ENCODE measurements around the gene AAMDC.

DNA sequence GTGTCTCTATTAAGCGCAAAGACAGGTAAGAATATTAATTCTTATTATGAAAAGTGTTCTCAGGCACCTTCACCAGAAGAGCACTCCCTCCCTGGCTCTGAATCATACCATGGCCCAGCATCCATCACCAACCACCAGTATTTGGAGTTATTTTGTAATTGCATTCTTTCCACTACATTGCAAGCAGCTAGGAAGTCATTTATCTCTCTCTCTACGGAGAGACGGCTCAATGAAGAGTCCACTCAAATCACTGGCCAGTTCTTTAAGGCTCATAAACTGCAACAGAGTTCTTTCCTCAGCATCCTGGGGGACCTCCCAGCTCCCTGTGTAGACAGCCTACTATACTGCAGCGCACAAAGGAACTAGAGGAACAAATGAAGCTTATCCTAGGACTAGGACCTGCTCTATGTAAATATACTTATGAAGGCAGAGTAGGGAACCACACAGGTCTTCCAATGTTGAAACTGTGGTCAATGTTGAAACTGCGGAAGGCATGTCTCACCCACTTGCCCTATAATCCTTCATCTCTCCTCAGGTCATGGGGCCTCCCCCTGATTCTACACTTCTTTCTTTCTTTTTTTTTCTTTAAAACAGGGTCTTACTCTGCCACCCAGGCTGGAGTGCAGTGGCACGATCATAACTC, 63.4 kb downstream of the AAMDC start:
- TF ChIP-seq POLR2A (IDR thresholded peaks at IDR 0.05), result no peak
- no peak for TF ChIP-seq CTCF (IDR thresholded peaks at IDR 0.05)
